Measurements from ENCODE around the gene SORCS2.

- TF ChIP-seq HDGF (IDR thresholded peaks at IDR 0.05; ENCODE audit: borderline replicate concordance): no peak
- no peak for TF ChIP-seq FOXK2 (IDR thresholded peaks at IDR 0.05)
- no peak for TF ChIP-seq PKNOX1 (IDR thresholded peaks at IDR 0.05)
- TF ChIP-seq ELF4 (IDR thresholded peaks at IDR 0.05): no peak
- TF ChIP-seq SUZ12 (IDR thresholded peaks at IDR 0.05): no peak
Observed at GRCh38 chr4:7299908-7300710, 107.8 kb downstream of the SORCS2 start.
